T-helper 2 cell treated with Interferon-gamma antibody and Interleukin-4, amounts not matched to agents 5 μg/mL and 100 μg/mL, for 36 hours (primary cell): ENCODE measurements around the gene SEL1L.
A peak's percentile ranks its signal among the peaks of the same experiment; 100 is the strongest.

Experiments
- DNase-seq: peaks from one replicate; pipeline ENCODE4 v3.0.0; 2021; ENCODE audit warnings: low spot score
- H3K27ac Mint-ChIP-seq: one replicate; pipeline ENCODE4 v1.8.0; 2021; ENCODE audit warnings: mild to moderate bottlenecking, mixed read lengths
- H3K27me3 Mint-ChIP-seq: one replicate; pipeline ENCODE4 v1.8.0; 2021; ENCODE audit warnings: low read depth, mixed read lengths
- H3K36me3 Mint-ChIP-seq: one replicate; pipeline ENCODE4 v1.8.0; 2021; ENCODE audit warnings: low read depth, mixed read lengths
- H3K4me1 Mint-ChIP-seq: one replicate; pipeline ENCODE4 v1.8.0; 2021; ENCODE audit warnings: low read depth, mixed read lengths
- H3K4me3 Mint-ChIP-seq: one replicate; pipeline ENCODE4 v1.8.0; 2022; ENCODE audit warnings: mild to moderate bottlenecking, moderate library complexity, mixed read lengths
- H3K9me3 Mint-ChIP-seq: one replicate; pipeline ENCODE4 v1.8.0; 2021; ENCODE audit warnings: mixed read lengths

Gene SEL1L

GRCh38 chr14:81458352-81458751, 75.3 kb downstream of the SEL1L start:
- Mint-ChIP-seq H3K9me3 (no peaks in the 10 kb centered on the region), H3K4me1 (no peaks in the 10 kb centered on the region), H3K27me3 (no peaks in the 10 kb centered on the region), H3K36me3 (no peaks in the 10 kb centered on the region), H3K4me3 (no peak overlapping the region), H3K27ac (no peak overlapping the region)
- DNase-seq, result no peak

GRCh38 chr14:81455390-81455789, 78.3 kb downstream of the SEL1L start:
- DNase-seq, result no peak

GRCh38 chr14:81454572-81455218, 79.0 kb downstream of the SEL1L start:
- no peaks in the 10 kb centered on the region for H3K36me3 Mint-ChIP-seq
- peaks cover 2% of the 10 kb centered on the region for H3K4me1 Mint-ChIP-seq
- DNase-seq, result no peak
- no peak overlapping the region for H3K27ac Mint-ChIP-seq
- H3K4me3 Mint-ChIP-seq, result no peak overlapping the region
- no peaks in the 10 kb centered on the region for H3K27me3 Mint-ChIP-seq
- no peaks in the 10 kb centered on the region for H3K9me3 Mint-ChIP-seq

More at GRCh38 chr14:81455390-81455789, 78.3 kb downstream of the SEL1L start:
- H3K9me3 Mint-ChIP-seq, result no peaks in the 10 kb centered on the region
- H3K4me1 Mint-ChIP-seq, result peaks cover 2% of the 10 kb centered on the region
- no peak overlapping the region for H3K27ac Mint-ChIP-seq
- H3K36me3 Mint-ChIP-seq, result no peaks in the 10 kb centered on the region
- no peaks in the 10 kb centered on the region for H3K27me3 Mint-ChIP-seq
- no peak overlapping the region for H3K4me3 Mint-ChIP-seq

DNA sequence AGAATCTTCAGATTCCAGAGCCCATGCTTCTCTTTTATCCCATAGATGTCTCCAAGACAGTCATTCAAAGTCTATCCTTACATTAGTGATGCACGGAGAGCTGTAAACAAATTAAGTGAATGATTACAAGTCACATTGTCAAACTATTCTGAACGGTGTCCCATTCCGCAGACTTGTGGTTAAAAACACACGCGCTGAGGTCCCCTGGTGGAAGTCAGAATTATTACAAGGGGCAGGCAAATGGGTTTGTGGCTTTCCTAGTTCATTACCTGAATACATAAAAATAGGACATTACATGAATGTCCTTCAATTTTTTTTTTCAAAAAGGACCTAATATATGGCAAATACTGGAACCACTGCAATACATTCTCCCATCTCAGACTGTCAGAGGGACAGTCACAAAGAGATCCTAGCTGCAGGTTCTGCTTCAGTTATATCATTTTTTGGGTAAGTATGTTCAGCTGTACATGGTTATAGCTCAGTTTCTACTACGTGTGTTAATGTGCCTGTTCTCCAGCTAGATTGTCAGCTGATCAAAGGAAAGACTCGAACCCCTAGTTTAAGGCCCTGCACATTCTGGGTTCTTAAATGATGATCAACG, 80.4 kb downstream of the SEL1L start:
- Mint-ChIP-seq H3K27me3 (peaks cover 3% of the 10 kb centered on the region), H3K9me3 (no peaks in the 10 kb centered on the region), H3K27ac (no peak overlapping the region), H3K36me3 (no peaks in the 10 kb centered on the region), H3K4me3 (no peak overlapping the region), H3K4me1 (peaks cover 2% of the 10 kb centered on the region)
- peak; percentile 35 for DNase-seq

DNA sequence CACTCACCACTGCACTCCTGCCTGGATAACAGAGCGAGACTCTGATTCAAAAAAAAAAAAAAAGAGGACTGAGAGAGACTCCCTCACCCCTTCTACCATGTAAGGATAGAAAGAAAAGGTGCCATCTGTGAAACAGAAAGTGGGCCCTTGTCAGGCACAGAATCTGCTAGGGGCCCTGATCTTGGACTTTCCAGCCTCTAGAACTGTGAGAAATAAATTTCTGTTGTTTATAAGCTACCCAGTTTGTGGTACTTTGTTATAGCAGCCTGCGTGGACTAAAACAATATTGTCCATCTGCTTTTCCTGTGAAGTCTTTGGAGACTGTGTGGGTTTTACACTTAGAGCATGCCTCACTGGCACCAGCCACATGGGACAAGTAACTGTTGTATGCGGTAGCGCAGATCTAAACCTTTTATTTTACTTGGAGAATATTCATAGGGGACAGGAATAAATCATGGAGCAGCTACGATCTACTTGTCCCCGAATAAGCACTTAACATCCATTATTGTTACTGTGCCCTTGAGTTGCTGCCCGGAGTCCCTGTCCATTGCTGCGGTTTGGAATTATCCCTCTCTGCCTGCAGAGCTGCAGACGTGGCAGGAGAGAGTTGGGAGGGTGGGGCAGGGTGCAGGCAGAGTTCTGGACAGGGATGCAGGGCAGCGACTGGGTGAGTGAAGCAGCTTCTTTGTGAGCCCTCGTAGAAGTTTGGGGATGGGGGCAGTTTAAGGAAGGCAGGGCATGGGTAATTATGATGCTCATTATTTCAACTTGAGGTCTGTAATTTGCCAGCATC, 81.1 kb downstream of the SEL1L start:
- Mint-ChIP-seq H3K27ac (no peak overlapping the region), H3K36me3 (no peaks in the 10 kb centered on the region), H3K27me3 (peaks cover 3% of the 10 kb centered on the region), H3K4me1 (peaks cover 2% of the 10 kb centered on the region), H3K4me3 (no peak overlapping the region), H3K9me3 (no peaks in the 10 kb centered on the region)
- DNase-seq, result no peak

GRCh38 chr14:81450976-81451375, 82.7 kb downstream of the SEL1L start:
- no peak overlapping the region for H3K27ac Mint-ChIP-seq
- H3K36me3 Mint-ChIP-seq, result no peaks in the 10 kb centered on the region
- DNase-seq, result no peak
- H3K27me3 Mint-ChIP-seq, result peaks cover 3% of the 10 kb centered on the region
- no peak overlapping the region for H3K4me3 Mint-ChIP-seq
- no peaks in the 10 kb centered on the region for H3K9me3 Mint-ChIP-seq
- H3K4me1 Mint-ChIP-seq, result peaks cover 2% of the 10 kb centered on the region

DNA sequence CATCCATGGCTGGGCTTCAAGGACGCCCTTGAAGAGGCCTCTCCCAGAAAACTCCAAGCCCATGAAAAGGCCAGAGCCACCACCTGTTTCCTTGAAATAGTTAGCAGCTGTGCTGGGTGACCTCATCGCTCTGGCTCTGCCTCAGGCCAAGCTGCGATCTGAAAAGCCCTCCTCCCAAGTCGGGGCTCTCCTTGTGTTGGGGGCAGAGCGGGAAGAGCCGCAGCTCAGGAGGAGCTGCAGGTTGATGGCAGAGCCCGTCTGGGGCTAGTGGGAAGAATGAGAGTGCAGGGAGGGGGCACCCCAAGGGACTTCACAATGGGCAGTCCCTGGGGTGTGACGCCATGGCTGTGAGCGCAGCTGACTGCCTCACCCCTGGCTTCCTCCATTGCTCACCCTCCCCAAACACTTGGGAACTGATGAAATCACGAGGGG, 83.5 kb downstream of the SEL1L start:
- Mint-ChIP-seq H3K27me3 (peaks cover 3% of the 10 kb centered on the region), H3K4me3 (no peak overlapping the region), H3K9me3 (no peaks in the 10 kb centered on the region), H3K4me1 (peaks cover 2% of the 10 kb centered on the region), H3K27ac (no peak overlapping the region), H3K36me3 (no peaks in the 10 kb centered on the region)
- DNase-seq, result no peak

GRCh38 chr14:81449576-81449975, 84.1 kb downstream of the SEL1L start:
- Mint-ChIP-seq H3K4me3 (no peak overlapping the region), H3K27me3 (peaks cover 3% of the 10 kb centered on the region), H3K27ac (no peak overlapping the region), H3K9me3 (no peaks in the 10 kb centered on the region), H3K4me1 (peaks cover 2% of the 10 kb centered on the region), H3K36me3 (no peaks in the 10 kb centered on the region)
- no peak for DNase-seq

GRCh38 chr14:81449114-81449513, 84.5 kb downstream of the SEL1L start:
- Mint-ChIP-seq H3K4me3 (no peak overlapping the region), H3K36me3 (no peaks in the 10 kb centered on the region), H3K27me3 (peaks cover 3% of the 10 kb centered on the region), H3K4me1 (peaks cover 2% of the 10 kb centered on the region), H3K9me3 (no peaks in the 10 kb centered on the region), H3K27ac (no peak overlapping the region)
- DNase-seq, result no peak

- no peaks in the 10 kb centered on the region for H3K4me1 Mint-ChIP-seq
- no peak for DNase-seq
- peaks cover 8% of the 10 kb centered on the region for H3K27me3 Mint-ChIP-seq
- no peak overlapping the region for H3K4me3 Mint-ChIP-seq
- no peak overlapping the region for H3K27ac Mint-ChIP-seq
- H3K36me3 Mint-ChIP-seq, result no peaks in the 10 kb centered on the region
- H3K9me3 Mint-ChIP-seq, result no peaks in the 10 kb centered on the region
Measured at GRCh38 chr14:81447021-81447764, 86.5 kb downstream of the SEL1L start.

DNA sequence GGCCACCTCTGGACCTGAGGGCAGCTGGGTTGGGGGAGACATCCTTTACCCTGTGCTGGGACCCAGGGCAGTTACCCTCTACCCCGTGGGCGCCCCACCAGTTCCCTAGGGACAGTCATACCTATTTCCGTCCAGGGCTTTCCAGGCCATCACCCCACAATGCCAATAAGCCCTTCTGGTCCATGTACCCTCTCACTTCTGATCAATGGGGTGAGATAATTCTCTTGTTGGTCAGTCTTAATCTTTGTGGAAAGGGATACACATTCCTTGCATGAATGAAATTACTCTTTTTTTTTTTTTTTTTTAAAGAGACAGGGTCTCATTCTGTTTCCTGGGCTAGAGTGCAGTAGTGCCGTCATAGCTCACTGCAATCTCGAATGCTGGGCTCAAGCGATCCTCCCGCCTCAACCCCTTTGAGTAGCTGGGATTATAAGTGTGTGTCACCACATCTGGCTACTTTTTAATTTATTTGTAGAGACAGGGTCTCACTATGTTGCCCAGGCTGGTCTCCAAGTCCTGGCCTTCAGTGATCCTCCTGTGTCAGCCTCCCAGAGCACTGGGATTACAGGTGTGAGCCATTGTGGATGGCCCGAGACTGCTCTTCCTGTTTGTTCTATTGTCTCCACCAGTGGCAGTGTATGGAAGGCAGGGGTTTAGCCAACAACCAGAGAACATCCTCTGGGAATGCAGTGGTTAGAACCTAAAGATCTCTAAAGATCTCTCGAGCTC, 87.2 kb downstream of the SEL1L start:
- peaks cover 12% of the 10 kb centered on the region for H3K27me3 Mint-ChIP-seq
- no peak for DNase-seq
- no peak overlapping the region for H3K4me3 Mint-ChIP-seq
- H3K9me3 Mint-ChIP-seq, result no peaks in the 10 kb centered on the region
- no peaks in the 10 kb centered on the region for H3K36me3 Mint-ChIP-seq
- H3K27ac Mint-ChIP-seq, result no peak overlapping the region
- H3K4me1 Mint-ChIP-seq, result no peaks in the 10 kb centered on the region

- Mint-ChIP-seq H3K27me3 (peaks cover 40% of the 10 kb centered on the region), H3K9me3 (no peaks in the 10 kb centered on the region), H3K4me3 (no peak overlapping the region), H3K27ac (no peak overlapping the region), H3K4me1 (peaks cover 4% of the 10 kb centered on the region), H3K36me3 (no peaks in the 10 kb centered on the region)
- DNase-seq, result no peak
Measured at GRCh38 chr14:81441626-81442134, 92.0 kb downstream of the SEL1L start.

DNA sequence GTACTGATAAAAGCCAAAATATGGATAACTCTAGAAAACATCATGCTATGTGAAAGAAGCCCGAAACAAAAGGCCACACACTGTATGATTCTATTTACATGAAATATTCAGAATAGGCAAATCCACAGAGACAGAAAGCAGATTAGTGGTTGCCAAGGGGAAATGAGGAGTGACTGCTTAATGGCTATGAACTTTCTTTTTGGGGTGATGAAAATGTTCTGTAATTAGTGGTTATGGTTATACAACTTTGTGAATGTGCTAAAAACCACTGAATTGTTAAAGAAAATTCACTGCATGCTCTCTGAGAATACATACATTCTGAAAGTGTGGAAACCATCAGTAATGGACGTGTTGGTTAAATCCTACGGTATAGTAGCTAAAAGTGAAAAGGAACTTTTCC, 93.6 kb downstream of the SEL1L start:
- no peak for DNase-seq
- no peak overlapping the region for H3K27ac Mint-ChIP-seq
- peaks cover 48% of the 10 kb centered on the region for H3K27me3 Mint-ChIP-seq
- H3K36me3 Mint-ChIP-seq, result no peaks in the 10 kb centered on the region
- H3K9me3 Mint-ChIP-seq, result no peaks in the 10 kb centered on the region
- H3K4me1 Mint-ChIP-seq, result peaks cover 7% of the 10 kb centered on the region
- no peak overlapping the region for H3K4me3 Mint-ChIP-seq
